ES-I3 (cell line): ENCODE results near the gene CERS5.

Experiments
- H3K36me3 ChIP-seq: 2 replicates; pipeline ENCODE4 v1.6.1; 2013; ENCODE audit warnings: mild to moderate bottlenecking, low read length, control low read depth, moderate library complexity; ENCODE audit not compliant: insufficient read depth
- H3K4me1 ChIP-seq: 2 replicates; pipeline ENCODE4 v1.6.1; 2013; ENCODE audit warnings: mild to moderate bottlenecking, control low read depth, low read length; ENCODE audit not compliant: insufficient read depth
- H3K9ac ChIP-seq: 2 replicates; pipeline ENCODE4 v1.6.1; 2013; ENCODE audit warnings: low read depth, mild to moderate bottlenecking, low read length, moderate library complexity
- H3K9me3 ChIP-seq: 2 replicates; pipeline ENCODE4 v1.6.1; 2013; ENCODE audit warnings: mild to moderate bottlenecking, low read length, moderate library complexity; ENCODE audit not compliant: control insufficient read depth, insufficient read depth

The CERS5 gene

GRCh38 chr12:50196537-50196936 lies 29.4 kb upstream of the CERS5 start:
- no peaks in the 10 kb centered on the region for H3K4me1 ChIP-seq
- H3K36me3 ChIP-seq, result peaks cover 7% of the 10 kb centered on the region; the same call in 1 of the 2 replicates
- H3K9me3 ChIP-seq, result no peaks in the 10 kb centered on the region
- no peak overlapping the region for H3K9ac ChIP-seq

- H3K36me3 ChIP-seq, result peaks cover 7% of the 10 kb centered on the region; the same call in 1 of the 2 replicates
These were observed 28.7 kb upstream of the CERS5 start for GRCh38 chr12:50195832-50196231.

GRCh38 chr12:50192908-50193307 lies 25.7 kb upstream of the CERS5 start:
- no peaks in the 10 kb centered on the region for H3K9me3 ChIP-seq
- H3K36me3 ChIP-seq, result peaks cover 7% of the 10 kb centered on the region; the same call in 1 of the 2 replicates
- H3K9ac ChIP-seq, result no peak overlapping the region
- H3K4me1 ChIP-seq, result no peaks in the 10 kb centered on the region

More at GRCh38 chr12:50195832-50196231, 28.7 kb upstream of the CERS5 start:
- H3K9ac ChIP-seq, result no peak overlapping the region
- H3K9me3 ChIP-seq, result no peaks in the 10 kb centered on the region
- H3K4me1 ChIP-seq, result no peaks in the 10 kb centered on the region

GRCh38 chr12:50192236-50192635 lies 25.1 kb upstream of the CERS5 start:
- H3K9ac ChIP-seq, result no peak overlapping the region
- H3K4me1 ChIP-seq, result no peaks in the 10 kb centered on the region
- H3K36me3 ChIP-seq, result peaks cover 7% of the 10 kb centered on the region; the same call in 1 of the 2 replicates
- no peaks in the 10 kb centered on the region for H3K9me3 ChIP-seq

- no peak overlapping the region for H3K9ac ChIP-seq
- no peaks in the 10 kb centered on the region for H3K4me1 ChIP-seq
- H3K9me3 ChIP-seq, result no peaks in the 10 kb centered on the region
- H3K36me3 ChIP-seq, result peaks cover 7% of the 10 kb centered on the region; the same call in 1 of the 2 replicates
These were observed 23.7 kb upstream of the CERS5 start for GRCh38 chr12:50190859-50191258.

- H3K4me1 ChIP-seq, result no peaks in the 10 kb centered on the region
- peaks cover 7% of the 10 kb centered on the region; the same call in 1 of the 2 replicates for H3K36me3 ChIP-seq
- H3K9ac ChIP-seq, result no peak overlapping the region
- no peaks in the 10 kb centered on the region for H3K9me3 ChIP-seq
These were observed 21.9 kb upstream of the CERS5 start for GRCh38 chr12:50188875-50189575.

DNA sequence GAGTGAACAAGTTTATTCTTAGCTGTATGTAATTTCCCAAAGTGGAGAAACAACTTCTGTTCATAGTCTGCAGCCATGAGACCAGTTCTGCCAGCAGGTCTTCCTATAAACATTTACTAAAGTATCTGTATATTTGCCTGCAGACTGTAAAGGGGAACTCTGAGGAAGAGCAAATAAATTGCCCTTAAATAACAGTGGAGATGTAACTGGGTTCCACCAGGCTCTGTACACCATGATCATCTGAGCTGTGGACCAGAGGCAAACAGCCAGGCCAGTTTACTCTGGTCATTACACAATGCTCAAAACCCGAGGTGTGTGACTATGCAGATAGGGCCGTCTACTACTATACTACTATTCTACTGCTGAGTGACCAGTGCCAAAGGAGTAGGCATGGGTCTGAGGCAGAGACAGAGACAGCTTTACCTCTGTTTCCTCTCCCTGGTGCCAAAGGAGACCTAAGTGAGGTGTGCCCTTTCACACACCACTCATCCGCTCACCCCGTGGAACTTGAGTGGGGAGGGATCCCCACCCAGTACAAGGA lies 21.1 kb upstream of the CERS5 start:
- Histone ChIP-seq H3K36me3 (peaks cover 7% of the 10 kb centered on the region; the same call in 1 of the 2 replicates), H3K9me3 (no peaks in the 10 kb centered on the region), H3K9ac (no peak overlapping the region), H3K4me1 (no peaks in the 10 kb centered on the region)

DNA sequence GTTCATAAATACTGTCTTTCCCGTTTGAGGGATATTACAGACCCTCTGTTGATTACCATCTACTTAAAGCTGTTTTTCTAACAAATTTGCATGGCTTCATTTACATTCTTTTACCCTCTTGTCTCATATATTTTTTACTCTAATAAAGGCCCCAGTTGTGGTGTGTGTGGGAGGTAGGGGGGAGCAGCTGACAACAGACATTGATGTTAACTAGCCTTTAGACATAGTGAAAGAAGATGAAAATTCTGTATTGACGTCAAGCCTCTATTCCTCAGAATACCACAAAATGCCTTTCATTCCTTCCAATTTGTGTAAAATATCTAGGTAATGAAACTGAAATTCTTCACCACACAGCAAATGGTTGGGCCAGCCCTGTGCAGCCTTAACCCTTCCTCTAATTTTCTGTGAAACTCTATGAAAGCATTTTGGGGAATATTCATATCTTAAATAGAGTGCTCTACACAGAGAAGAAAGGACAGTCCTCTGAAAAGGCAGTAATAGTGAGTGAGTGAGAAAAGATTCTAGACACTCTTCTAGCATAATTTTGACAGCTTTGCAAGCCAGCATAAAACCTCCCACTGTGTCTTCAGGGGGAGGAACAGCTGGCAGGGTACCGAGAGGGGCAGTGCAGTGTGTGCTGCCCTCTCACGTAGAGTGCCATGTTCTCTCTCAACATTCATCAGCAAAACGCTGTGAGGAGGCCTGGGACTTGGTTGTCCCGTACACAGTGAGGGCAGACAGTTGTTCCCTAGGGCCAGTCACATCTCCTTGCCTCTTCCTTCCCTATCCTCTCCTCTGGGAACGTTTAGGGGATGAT lies 20.1 kb upstream of the CERS5 start:
- H3K36me3 ChIP-seq, result peaks cover 1% of the 10 kb centered on the region; the same call in 1 of the 2 replicates
- no peak overlapping the region for H3K9ac ChIP-seq
- no peaks in the 10 kb centered on the region for H3K9me3 ChIP-seq
- no peaks in the 10 kb centered on the region for H3K4me1 ChIP-seq

- Histone ChIP-seq H3K4me1 (no peaks in the 10 kb centered on the region), H3K36me3 (no peaks in the 10 kb centered on the region), H3K9ac (no peak overlapping the region)
These were observed 19.5 kb upstream of the CERS5 start for GRCh38 chr12:50186681-50187080.

GRCh38 chr12:50185970-50186663 lies 18.9 kb upstream of the CERS5 start:
- no peaks in the 10 kb centered on the region for H3K4me1 ChIP-seq
- H3K9me3 ChIP-seq, result no peaks in the 10 kb centered on the region
- no peaks in the 10 kb centered on the region for H3K36me3 ChIP-seq
- no peak overlapping the region for H3K9ac ChIP-seq

More at GRCh38 chr12:50186681-50187080, 19.5 kb upstream of the CERS5 start:
- H3K9me3 ChIP-seq, result no peaks in the 10 kb centered on the region

DNA sequence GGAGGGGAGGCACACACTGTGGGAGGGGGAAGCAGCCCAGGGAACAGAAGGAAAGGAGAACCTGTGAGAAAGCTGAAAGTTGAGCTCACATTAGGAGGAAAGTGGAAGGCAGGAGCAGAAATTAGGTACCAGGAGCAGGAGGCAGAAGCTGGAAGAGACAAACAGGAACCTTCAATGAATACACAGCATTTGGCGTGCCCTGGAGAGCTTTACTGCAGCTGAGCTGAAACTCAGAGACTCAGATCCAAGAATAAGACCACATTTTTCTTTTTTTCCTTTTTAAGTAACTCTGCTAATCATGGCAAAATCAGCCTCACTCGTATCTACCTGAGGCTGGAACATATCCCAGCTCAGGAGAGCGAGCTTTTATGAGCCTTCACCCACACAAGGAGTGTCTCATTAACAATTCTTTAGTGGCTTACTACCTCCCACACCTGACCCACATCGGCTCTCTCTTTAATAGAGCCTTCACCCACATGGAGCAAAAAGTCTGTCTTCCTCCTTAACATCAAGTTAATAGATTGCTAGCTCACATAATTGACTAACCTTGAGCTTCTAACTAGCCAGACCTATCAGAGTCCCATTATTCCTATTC lies 18.2 kb upstream of the CERS5 start:
- Histone ChIP-seq H3K4me1 (no peaks in the 10 kb centered on the region), H3K9ac (no peak overlapping the region; the same call in 1 of the 2 replicates), H3K36me3 (no peaks in the 10 kb centered on the region)

GRCh38 chr12:50184261-50184660 lies 17.1 kb upstream of the CERS5 start:
- Histone ChIP-seq H3K9ac (no peak overlapping the region), H3K4me1 (no peaks in the 10 kb centered on the region), H3K9me3 (no peaks in the 10 kb centered on the region), H3K36me3 (no peaks in the 10 kb centered on the region)

More for the DNA sequence above, 18.2 kb upstream of the CERS5 start:
- H3K9me3 ChIP-seq, result no peaks in the 10 kb centered on the region

DNA sequence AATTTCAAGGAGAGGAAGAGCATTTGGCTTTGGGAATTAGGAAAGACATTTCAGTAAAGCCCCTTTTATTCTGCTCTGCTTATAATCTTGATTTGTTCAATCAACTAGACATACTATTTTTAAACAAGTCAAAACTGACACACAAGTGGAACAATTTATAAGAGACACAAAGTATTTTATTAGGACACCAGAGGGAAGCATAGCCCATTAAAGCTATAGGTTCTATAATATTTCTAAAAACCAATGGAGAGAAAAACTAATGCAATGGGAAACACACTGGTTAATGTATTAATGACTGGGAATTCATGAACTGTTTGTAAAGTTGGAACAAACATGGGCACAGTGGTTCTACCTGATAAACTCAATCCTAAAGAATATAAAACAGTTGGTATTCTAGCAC lies 15.3 kb upstream of the CERS5 start:
- H3K9me3 ChIP-seq, result no peaks in the 10 kb centered on the region
- no peaks in the 10 kb centered on the region; the same call in 1 of the 2 replicates for H3K36me3 ChIP-seq
- H3K4me1 ChIP-seq, result no peaks in the 10 kb centered on the region
- no peak overlapping the region for H3K9ac ChIP-seq

DNA sequence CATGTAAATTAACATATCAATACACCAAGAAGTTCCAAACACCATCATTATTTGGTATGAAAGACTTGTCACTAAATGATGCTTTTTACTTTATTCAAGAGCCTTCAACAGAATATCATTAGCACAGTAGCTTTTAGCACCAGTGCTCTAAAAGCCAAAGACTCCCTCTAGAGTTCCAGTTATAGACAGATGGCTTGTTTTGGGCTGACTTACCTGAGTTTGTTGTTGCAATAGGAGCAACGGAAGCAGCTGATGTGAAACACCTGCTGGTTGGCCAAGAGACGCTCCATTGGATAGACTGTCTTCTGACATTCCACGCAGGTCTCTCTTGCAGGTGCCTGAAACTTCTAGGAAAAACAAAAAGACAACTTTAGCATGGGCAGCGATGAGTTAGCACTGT lies 14.5 kb upstream of the CERS5 start:
- Histone ChIP-seq H3K9ac (no peak overlapping the region), H3K4me1 (no peaks in the 10 kb centered on the region), H3K36me3 (peaks cover 6% of the 10 kb centered on the region; the same call in 1 of the 2 replicates), H3K9me3 (no peaks in the 10 kb centered on the region)
